Brain pericyte (primary cell): ENCODE results near the gene MGARP.
"Not testable (repeated sequence)": the region's sequence is repeated elsewhere in the genome, so short reads cannot be mapped to it uniquely, and the experiment has no call there.

Experiments used
- DNase-seq: peaks from one replicate; pipeline ENCODE4 v3.0.0-alpha.2; 2012; ENCODE audit warnings: low read depth, low spot score

Gene MGARP

GRCh38 chr4:139279760-139280620, at the start of gene MGARP:
MGARP (minus strand) TSS chr4:139280225; CDS start chr4:139280158, 67 bp downstream.
- no peak for DNase-seq

- no peak for DNase-seq
These were observed 49.7 kb upstream of the MGARP start for GRCh38 chr4:139329665-139330200.

- DNase-seq: no peak
These were observed 44.6 kb upstream of the MGARP start for GRCh38 chr4:139324620-139325019.

GRCh38 chr4:139322541-139322940, 42.5 kb upstream of the MGARP start:
- DNase-seq: not testable (repeated sequence)

GRCh38 chr4:139322070-139322469, 42.0 kb upstream of the MGARP start:
- DNase-seq: not testable (repeated sequence)

GRCh38 chr4:139319571-139319970, 39.5 kb upstream of the MGARP start:
- no peak for DNase-seq

DNA sequence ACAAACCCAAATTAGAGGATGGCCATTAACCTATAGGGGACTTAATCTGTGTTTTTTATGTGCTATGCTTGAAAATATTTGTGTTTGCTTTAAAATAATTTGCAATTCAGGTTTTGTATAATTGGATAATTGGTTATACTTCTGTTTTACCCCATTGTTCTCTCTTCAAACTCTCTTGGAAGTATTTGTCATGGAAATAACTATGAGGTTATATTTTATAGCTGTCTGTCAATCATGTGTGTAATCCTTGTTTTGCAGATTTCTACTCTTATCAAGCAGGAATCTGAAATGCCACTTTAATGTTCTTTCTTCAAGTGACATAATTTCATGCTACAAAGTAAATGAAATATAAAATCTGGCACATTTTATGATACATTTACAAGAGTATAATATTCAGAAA, 37.6 kb upstream of the MGARP start:
- DNase-seq: no peak

DNA sequence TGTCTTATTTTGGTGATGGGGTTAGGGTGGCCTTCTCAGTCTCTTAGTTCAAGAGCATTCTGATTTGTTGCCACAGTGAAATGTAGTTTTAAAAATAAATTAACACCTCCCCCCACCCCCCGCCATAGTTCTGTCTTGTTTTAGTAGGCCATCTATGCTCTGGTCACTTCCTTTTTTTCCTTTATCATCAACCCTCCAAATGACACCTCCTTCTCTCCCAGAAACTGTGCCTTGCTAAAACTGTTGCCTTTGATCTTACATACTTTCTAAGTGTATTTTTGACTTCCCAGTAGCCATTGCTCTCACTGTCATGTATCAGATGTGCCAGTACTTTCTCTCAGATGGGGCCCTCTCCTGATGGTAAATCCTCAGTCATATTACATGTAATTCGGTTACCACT, 36.7 kb upstream of the MGARP start:
- no peak for DNase-seq

DNA sequence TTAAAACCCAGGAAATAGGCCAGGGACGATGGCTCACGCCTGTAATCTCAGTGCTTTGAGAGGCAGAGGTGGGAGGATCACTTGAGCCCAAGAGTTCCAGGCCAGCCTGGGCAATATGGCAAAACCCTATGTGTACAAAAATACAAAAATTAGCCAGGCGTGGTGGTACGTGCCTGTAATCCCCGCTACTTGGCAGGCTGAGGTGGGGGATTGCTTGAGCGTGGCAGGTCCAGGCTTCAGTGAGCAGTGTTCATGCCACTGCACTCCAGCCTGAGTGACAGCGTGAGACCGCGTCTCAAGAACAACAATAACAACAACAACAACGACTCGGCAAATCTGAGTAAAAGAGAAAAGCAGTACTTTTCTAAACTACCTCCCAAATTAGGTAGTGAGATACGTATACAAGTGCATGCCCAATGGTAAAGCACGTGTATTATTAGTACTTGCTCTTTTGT, 35.2 kb upstream of the MGARP start:
- DNase-seq: no peak

DNA sequence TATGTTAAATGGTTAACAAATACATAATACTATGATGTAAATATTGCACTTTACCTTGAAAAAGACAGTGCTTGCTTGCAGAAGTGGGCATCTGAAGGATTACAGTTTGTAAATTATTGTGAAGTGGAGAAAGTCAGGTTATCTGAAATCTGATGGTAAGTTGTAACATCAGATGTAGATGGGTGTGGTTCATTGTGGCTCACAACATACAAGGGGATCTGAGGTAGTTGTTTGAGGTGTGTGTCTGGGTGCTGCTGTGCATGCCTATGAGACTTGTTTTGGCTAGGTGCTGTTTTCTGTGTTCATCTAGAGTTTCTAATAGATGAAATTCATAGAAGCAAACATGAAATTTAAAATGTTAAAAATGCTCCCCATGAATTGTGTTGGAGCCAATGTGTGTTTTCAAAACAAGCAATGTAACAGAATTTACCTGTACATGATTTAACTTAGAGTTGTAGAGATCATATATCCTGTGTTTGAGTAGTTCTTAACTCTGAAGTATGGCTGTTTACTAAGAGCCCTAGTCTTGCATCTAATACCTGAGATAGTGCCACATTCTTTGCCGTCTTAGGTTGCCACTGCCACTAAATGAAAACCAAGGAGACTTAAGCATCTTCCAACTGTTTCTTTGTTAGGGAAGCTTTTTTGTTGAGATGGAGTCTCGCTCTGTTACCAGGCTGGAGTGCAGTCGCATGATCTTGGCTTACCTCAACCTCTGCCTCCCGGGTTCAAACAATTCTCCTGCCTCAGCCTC, 34.2 kb upstream of the MGARP start:
- DNase-seq: no peak

GRCh38 chr4:139313414-139313813, 33.4 kb upstream of the MGARP start:
- DNase-seq: not testable (repeated sequence)

DNA sequence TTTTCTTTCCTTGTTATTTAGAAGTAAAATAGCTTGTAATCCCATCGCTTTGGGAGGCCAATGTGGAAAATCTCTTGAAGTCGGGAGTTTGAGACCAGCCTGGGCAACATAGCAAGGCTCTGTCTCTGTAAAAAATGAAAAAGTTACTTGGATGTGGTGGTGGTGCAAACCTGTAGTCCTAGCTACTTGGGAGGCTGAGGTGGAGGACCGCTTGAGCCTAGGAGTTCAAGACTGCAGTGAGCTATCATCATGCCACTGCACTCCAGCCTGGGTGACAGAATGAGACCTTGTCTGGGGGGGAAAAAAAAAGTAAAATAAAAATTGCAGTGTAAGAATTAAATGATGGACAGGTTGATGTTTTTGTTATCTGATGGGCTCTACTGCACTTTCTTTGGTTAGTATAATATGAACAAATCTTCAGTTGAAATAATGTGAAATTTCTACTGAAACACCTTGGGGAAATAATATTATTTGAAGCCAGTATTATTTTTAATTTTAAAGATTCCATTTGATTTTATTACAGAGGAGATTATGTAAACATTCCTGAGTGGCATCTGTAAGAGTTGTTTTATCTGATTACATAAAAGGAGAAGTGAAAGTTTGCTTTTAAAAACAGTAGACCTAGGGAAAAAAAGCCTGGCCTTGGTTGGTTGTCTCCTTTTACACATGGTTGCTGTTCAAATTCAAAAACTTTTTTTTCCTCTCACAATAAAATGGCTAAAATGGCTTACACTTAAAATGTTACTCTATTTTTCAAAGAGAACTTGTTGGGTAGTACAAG, 32.7 kb upstream of the MGARP start:
- no peak for DNase-seq

DNA sequence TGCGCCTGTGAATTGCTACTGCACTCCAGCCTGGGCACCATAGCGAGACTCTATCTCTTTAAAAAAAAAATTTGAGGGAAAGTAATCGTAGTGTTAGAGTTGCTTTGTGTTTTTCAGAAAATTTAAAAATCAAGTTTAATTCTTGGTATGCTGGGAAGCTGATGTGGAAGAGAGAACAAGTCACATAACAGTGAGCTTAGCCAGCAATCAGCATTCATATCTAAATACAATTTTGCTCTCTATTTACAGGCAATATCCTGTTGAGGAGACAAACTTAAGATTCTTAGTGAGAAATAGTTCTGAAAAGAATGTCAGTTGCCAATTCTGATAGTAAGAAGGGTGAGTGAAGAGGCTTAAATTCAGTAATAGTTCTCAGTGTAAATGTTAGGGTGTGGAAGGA, 31.9 kb upstream of the MGARP start:
- DNase-seq: no peak

DNA sequence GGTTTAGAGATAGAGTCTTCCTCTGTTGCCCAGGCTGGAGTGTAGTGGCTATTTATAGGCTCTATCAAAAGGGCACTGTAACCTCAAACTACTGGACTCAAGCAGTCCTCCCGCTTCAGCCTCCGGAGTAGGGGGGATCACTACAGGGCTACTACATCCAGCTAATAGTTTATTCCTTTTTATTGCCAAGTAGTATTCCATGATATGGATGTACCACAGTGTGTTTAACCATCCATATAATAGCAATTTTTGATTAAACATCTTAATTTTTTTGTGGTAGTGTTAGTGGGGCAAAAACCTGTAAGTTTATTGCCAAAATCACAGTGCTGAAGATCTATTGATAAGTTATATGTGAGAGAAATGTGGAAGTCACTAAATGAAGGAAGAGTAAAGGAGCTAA, 24.9 kb upstream of the MGARP start:
- DNase-seq: no peak

DNA sequence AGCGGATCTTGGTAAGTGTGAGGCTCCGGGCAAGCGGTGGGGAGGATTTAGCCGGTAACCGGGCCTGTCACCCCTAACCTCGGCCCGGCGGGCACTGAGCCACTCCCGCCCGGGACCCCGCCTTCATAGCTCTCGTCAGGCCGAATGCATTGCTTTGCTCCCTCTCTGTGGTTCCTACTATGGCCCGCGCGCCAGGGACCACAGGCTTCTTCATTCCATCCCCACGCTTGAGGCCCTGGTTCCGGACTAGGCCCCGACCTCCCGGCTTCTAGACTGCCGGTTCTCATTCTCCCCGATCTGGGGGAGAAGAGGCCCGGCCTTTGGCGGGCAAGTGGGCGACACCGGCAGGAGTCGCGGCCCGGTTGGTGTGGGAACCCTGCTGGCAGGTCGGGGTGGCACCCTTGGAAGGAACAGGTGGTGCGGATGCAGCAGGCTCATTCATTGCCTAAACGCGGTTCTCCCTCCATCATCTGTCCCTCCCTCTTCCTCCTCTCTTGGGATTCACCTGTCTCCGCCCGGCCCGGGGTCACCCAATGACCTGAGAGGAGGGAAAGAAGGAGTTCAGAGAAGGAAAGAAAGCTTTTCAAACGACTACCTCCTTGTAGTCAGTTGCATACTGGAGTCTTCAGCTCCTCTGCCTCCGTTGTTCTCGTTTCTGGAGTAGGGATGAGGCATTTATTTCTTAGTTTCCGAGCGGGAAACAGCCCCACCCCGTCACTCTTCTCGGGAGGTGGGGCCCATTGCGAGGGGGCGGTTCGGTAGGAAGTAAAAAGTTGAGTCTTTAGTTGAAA, 22.0 kb upstream of the MGARP start, which contains the start of gene NDUFC1:
TSS of gene NDUFC1 (minus strand) at position 657 of the 791 bp plus-strand sequence. CDS start 6,679 bp downstream, outside the sequence.
- DNase-seq: no peak

DNA sequence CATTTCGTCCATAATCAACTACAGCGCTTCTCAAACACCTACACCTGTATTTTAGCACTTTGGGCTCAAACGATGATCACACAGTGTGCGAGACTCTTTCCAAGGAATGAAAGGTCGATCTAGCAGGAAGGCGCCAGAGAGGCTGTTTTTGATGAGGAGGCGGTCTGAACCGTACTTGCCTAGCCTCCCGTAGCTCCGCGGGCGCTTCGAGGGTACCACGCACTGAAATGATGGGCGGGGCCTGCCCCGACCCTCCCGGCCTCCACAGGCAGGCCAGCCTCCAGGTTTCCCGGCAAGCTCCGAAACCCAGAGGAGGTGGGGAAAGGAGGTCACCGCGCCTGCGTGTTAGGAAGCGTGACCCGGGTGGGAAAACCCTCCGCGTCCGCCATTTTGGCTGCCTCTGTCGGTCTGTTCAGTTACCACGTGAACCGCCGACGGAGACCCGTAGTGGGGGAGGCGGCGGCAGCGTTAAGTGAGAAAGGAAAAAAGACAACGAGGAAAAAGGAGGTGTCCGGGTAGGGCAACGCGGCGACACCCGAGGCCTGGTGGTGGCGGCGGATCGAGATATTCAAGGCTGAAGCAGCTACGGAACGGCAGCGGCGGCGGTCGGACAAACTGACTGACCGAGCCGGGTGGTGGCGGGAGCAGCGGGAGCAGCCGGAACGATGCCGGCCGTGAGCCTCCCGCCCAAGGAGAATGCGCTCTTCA, 21.2 kb upstream of the MGARP start, which contains the start of gene NAA15:
TSS of gene NAA15 (plus strand) at position 393 of the 708 bp plus-strand sequence. CDS start at position 666, 273 bp downstream.
- peak; percentile 95 for DNase-seq

- DNase-seq: no peak
These were observed 20.5 kb upstream of the MGARP start for GRCh38 chr4:139300431-139301112.

- no peak for DNase-seq
These were observed 19.5 kb upstream of the MGARP start for GRCh38 chr4:139299536-139299935.

DNA sequence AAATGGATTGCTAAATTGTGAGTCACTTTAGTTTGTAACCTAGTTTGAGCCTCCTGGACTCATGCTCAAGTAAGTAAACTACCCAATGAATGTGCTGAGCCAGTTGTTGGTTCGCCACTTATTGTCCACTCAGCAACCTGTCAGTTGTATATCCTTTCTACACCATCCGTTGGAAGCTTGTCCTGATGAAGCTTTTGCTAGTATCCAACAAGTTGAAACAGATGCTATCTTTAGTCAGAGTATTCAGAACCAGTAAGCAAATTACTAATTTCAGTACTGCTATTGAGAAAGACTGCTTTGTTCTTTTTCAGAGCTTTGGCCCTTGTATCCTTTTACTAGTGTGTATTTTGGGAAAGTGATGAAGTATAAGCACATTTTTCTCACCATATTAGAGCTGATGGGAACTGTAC, 17.0 kb upstream of the MGARP start:
- DNase-seq: no peak
